Raji (cell line): Measurements from ENCODE around the gene PARK7.
A peak's percentile ranks its signal among the peaks of the same experiment; 100 is the strongest.

ENCODE experiments used
- POLR2A ChIP-seq: IDR thresholded peaks from 2 replicates; pipeline ENCODE4 v1.6.1; 2011; ENCODE audit warnings: low read depth, low read length, control low read depth; ENCODE audit not compliant: insufficient read depth

Gene PARK7

DNA sequence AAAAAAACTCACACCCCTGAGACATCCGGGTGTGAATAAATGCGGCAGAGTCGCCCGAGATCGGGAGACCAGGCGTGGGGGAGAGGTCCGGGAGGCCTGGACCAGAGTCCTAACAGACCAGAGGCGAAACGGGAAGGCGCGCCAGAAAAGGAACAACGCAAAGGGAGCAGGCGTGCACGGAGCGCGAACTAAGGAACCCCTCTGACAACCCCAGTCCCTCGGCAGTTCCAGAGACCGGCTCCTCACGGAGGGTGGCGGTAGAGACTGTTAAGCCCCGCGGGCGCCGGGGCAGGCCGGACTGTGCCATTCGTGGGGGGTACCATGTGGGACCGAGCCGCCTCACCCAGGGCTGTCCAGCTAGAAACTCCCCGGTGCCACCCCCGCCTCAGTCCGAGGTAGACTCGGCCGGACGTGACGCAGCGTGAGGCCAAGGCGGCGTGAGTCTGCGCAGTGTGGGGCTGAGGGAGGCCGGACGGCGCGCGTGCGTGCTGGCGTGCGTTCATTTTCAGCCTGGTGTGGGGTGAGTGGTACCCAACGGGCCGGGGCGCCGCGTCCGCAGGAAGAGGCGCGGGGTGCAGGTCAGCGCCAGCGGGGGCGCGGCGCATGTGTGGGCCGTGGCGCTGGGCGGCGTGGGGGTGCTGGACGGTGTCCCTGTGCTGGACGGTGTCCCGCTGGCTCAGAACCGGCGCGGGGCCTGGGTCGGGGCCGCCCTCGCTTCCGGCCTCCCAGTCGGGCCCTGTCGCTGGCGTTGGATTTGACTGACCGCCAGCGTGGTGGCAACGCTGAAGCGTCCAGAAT, at the start of gene PARK7:
TSS of gene PARK7 (plus strand) at position 496 of the 798 bp plus-strand sequence. CDS start 1,075 bp downstream, outside the sequence.
- peak; percentile 100 for TF ChIP-seq POLR2A

DNA sequence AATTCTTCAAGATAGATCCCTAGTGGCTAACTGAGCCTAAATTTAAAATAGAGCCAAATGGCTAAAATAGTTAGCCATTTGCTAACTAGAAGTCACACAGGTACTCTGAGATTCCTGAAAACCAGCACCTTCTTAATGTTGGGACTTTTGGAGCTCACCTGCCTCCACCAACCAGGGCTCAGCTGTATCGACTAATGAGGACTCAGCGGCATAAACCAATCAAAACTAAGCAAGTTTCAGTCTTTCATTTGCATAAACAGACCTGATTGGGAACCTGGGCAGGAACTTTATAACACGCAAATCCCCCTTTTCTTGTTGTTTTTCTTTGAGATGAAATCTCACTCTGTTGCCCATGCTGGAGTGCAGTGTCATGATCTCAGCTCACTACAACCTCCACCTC, 49.4 kb upstream of the PARK7 start:
- 0 out of 2 replicates have a peak, but pooled peaks have one; percentile 32 for TF ChIP-seq POLR2A

DNA sequence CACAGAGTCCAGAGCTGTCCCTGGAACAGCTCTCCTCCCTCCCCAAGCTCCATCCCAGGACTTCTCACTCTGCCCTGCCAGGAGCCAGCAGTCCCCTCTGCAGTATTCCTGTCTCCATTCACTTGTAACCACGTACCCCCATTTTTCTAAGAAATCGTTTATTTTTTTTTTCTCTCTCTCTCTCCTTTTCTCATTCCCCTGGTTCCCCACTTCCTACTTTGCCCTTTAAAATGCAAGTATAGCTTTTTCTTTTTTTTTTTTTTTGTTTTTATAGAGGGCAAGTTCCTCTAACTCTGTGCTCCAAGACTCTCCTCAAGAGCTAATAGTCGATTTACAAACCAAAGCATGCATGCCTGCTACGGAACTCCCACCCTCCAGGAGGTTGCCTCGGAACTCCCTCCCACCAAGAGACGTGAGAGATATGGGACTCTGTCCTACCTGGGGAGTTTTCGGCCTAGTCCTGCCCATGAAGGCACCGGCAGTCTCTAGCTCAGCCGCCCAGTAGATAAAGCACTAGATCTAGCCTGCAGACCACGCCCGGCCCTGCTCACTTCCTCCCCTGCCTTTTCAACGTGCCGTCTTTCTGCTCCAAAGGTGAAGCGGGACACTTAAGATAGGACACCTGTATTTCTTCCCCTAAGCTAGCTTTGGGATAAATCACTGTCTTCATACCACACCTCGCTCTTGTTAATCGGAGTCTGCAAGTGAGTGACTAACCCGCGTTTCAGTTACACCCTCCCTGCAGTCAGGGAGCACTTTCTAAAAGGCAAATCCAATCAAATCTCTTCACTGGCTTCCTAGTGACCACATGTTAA, 48.6 kb upstream of the PARK7 start:
- TF ChIP-seq POLR2A, result peak; percentile 80

DNA sequence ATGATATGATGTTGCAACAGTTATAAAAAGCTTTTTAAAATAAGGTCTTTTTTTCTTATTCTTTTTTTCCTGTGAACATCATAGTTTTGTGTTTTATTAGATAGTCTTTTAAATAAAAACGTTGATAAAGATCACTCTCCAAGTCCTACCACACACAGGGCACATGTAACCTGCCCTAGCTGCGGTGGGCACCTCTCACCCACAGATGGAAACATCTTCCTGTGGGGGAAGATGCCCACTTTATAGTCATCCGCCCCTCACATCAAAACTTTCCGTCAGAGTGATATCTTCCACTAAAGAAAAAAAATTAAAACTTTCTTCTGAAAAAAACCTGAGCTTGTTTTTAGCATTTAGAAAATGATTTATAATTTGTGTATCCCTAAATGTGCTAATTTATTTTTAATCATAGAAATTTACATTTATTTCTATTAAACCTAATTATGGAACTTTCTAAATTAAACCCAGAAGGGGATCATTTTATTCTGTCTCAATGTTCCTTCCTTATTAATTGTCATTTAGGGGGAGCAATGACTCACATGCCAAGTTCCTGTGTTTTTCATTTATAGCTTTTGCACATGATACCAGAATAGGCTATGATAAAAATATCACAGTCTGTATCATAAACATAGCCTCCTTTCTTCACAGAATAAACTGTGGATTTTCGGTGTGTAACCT, 45.5 kb upstream of the PARK7 start:
- no peak for TF ChIP-seq POLR2A

DNA sequence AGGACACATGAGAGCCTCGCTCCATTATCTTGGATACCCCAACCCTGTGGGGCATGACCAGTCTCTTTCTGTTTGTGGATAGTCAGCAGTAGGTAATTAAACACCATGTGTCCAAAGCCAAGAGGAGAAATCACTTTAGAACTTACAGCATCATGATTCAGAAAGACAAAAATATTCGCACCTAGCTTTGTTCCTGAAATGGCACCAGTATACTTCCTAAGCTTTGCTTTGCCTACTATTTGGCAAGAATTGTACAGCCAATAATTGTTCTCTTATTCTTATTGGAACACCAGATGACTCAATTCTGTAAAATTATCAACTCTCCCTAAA, 45.0 kb upstream of the PARK7 start:
- no peak for TF ChIP-seq POLR2A

DNA sequence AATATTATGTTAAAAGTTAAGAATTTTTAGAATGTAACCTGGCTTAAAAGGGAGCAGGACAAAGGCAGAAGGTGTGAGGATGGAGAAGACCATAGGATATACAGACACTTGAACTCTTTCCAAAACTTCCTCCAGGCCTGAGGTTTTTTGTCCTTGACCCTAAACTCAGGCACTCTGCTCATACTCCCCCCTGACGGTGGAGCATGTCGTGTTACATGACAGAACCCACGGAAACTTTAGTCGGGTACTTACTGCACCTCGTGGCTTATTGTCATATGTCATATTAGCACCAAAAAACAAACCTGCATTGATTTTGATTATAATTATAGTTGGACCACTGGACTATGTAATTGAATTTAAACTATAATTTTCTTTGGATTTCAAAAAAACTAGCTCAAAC, 41.6 kb upstream of the PARK7 start:
- TF ChIP-seq POLR2A, result no peak

DNA sequence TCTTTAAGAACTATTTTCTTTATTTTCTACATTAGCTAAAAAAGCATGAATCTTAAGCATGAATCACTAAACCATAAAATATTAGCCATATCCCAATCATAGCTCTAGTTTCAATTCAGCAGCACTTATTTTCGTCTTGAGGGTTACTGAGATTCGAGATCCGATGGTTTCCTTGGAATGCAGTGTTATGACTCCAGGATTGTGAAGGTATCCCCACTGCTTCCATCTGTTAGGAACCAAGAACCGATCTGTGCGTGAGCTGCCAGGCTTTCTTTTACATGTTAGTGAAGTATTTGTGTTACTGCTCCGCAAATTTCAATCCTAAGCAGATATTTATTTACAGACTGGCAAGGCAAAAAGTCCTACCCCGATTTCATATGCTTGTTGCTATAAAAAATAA, 39.7 kb upstream of the PARK7 start:
- TF ChIP-seq POLR2A, result no peak

DNA sequence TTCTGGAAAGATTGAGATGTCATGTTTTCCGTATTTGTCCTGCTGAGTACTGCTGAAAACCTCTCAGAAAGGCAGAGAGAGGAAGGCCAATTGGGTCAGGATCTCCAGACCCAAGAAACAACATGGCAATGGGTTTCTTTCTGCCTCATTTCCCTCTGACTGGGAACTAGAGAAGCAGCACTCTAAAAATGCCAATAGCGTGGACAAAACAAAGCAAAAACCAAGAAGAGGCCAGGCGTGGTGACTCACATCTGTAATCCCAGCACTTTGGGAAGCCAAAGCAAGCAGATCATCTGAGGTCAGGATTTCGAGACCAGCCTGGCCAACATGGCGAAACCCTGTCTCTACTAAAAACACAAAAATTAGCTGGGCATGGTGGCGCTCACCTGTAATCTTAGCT, 39.2 kb upstream of the PARK7 start:
- TF ChIP-seq POLR2A, result no peak

DNA sequence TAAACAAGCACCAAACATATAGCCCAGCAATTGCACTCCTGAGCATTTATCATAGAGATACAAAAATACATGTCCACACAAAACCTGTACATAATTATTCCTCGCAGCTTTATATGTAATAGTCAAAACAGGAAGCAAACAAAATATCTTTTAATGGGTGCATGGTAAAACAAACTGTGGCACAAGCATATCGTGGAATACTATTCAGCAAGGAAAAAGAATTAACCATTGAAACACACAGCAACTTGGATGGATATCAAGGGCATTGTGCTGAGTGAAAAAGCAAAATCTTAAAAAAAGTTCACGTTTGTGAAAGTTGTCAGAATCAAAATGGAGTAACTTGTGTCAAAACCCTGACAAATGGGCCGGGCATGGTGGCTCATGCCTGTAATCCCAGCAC, 33.3 kb upstream of the PARK7 start:
- no peak for TF ChIP-seq POLR2A

DNA sequence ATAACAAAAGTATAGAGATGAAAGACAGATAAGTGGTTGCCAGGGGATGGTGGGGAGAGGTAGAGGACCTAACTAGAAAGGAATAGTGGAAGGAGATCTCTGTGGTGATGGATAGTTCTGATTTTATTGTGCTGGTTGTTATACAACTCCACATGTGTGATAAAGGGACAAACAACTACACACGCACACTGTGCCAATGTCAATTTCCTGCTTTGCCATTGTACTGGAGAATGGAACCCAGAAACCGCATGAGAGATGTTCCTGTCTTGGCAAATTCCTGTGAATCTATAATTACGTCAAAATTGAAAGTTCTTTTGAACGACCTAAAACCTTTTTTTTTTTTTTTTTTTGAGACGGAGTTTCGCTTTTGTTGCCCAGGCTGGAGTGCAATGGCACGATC, 31.9 kb upstream of the PARK7 start:
- TF ChIP-seq POLR2A, result no peak

DNA sequence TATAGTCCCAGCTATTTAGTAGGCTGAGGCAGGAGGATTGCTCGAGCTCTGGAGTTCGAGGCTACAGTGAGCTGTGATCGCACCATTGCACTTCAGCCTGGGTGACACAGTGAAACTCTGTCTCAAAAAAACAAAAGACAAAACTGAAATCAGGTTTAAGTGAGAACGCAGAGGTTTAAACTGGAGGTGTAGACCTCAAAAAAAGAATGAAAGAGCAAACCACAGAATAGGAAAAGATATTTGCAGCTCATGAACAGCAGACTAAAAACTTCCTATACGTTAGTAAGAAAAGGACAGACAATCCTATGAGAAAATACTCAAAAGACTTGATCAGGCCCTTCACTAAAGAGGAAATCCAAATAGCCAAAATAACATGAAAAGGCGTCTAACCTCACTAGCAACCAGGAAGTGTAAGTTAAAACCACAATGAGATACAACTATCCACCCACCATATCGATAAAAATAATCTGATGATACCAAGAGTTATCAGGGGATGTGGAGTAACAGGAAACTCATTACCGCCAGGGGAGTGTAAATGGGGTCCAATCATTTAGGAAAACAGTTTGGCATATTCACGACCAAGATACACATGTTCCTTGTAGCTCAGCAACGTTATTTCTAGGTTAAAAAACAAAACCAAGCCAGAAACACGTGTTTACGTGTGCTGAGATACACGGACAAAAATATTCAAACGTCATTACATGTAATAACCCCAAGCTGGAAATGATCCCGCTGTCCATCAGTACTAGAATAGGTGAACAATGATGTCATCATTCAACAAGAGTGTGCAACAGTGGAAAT, 30.7 kb upstream of the PARK7 start:
- TF ChIP-seq POLR2A, result no peak

DNA sequence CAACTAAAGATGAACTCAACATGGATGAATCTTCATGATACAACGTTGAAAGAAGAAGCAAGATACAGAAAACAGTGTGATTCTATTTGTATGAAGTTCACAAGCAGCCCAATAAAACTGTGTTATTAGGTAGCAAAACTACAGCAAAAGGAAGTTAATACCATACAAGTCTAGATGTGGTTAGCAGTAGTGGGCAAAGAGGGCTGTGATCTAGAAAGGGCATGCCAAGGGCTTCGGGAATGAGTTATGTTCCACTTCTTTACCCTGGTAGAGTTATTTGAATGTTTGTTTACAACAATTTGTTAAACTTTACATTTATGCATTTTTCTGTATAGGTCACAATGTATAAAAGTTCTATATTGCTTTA, 30.1 kb upstream of the PARK7 start:
- TF ChIP-seq POLR2A, result no peak

DNA sequence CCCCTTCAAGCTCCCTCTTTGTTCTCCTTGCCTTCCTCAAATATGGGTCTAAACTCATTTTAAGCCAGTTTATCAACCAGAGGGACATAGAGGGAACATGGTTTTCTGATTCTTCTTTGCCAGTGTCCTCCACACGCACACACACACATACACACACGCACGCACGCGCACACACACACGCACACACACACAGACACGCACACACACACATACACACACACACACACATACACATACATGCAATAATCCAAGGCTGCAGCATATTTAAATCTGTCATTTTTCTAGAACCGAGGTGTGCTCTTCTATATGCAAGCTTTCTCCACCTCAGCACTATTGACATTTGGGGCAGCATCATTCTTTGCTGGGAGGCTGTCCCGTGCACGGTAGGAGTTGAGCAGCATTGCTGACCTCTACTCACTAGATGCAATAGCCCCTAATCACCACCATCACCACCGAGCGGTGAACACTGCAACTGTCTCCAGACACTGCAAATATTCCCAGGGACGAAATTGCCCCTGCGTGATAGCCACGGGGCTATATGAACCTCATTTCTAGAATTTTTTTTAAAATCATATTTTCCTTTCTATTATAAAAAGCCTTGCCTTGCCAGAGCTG, 28.9 kb upstream of the PARK7 start:
- no peak for TF ChIP-seq POLR2A

DNA sequence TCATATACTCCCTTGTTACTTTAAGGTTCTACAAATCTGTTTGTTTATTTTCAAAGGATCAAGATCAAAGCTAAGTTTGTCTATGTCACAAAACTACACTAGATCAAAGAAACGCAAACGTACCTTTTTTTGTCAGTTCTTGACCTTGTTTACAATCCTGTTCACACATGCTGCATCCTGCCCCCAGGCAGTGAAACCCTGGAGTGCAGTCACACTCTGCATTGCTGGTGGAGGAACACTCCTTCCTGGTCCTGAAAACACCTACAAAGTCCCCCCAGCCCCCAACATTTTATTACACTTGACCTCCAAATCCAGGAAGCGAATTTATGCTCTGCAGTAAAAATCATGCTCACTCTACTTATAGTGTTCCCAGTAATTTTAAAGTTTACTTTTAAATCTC, 23.4 kb upstream of the PARK7 start:
- no peak for TF ChIP-seq POLR2A

DNA sequence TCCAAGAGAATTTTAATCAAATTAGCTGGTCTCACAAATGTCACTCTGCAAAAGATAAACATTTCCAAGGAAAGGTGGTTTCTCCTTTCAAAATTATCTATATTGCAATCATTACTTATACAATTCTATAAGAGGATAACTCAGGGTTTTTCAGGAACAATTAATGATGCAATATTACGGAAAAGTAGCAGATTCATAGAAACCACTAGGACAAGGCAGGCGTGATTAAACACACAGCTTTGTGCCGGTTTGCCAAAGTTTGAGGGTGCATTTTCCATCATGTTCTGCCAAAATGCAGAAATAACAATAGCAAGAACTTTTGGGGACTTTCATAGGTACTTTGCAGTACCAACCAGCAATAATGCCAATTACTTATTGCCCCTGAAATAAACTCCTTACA, 21.5 kb upstream of the PARK7 start:
- TF ChIP-seq POLR2A, result no peak
